OCI-LY3 (cell line): ENCODE data around the gene TMPRSS3.

ENCODE experiments used
- H2AFZ ChIP-seq: fragments of 200-600, 300-600 bp; shearing (Covaris generic); 2 replicates; pipeline ENCODE4 v1.6.0; 2014; ENCODE audit warnings: antibody characterized with exemption, low read depth, low read length
- H3K27ac ChIP-seq: fragments of 200-600, 300-600 bp; sonication (generic); 2 replicates; pipeline ENCODE4 v1.5.1; 2014; ENCODE audit warnings: mild to moderate bottlenecking, low read length, moderate library complexity, mixed read lengths
- H3K27me3 ChIP-seq: fragments of 200-600, 300-600 bp; sonication (generic); 2 replicates; pipeline ENCODE4 v1.6.1; 2014; ENCODE audit warnings: low read depth, low read length, mixed read lengths
- H3K36me3 ChIP-seq: fragments of 200-600, 300-600 bp; sonication (generic); replicated peaks from 2 replicates; pipeline ENCODE3; 2014; ENCODE audit warnings: low read depth, low read length, mixed read lengths
- H3K4me1 ChIP-seq: fragments of 300-600, 200-600 bp; sonication (generic); 2 replicates; pipeline ENCODE4 v1.6.1; 2014; ENCODE audit warnings: low read length, mixed read lengths
- H3K4me2 ChIP-seq: fragments of 200-600, 300-600 bp; sonication (generic); 2 replicates; pipeline ENCODE4 v1.6.1; 2014; ENCODE audit warnings: low read length, mixed read lengths
- H3K4me3 ChIP-seq: fragments of 300-600, 200-600 bp; sonication (generic); 2 replicates; pipeline ENCODE4 v1.5.1; 2014; ENCODE audit warnings: antibody characterized with exemption, mild to moderate bottlenecking, low read length, moderate library complexity
- H3K79me2 ChIP-seq: fragments of 300-600, 200-600 bp; shearing (Covaris generic); 2 replicates; pipeline ENCODE4 v1.6.1; 2014; ENCODE audit warnings: mild to moderate bottlenecking, low read length, mixed read lengths
- H3K9ac ChIP-seq: fragments of 300-600, 200-600 bp; shearing (Covaris generic); 2 replicates; pipeline ENCODE4 v1.6.0; 2014; ENCODE audit warnings: mild to moderate bottlenecking, low read length, moderate library complexity
- H3K9me3 ChIP-seq: fragments of 200-600, 300-600 bp; shearing (Covaris generic); 2 replicates; pipeline ENCODE4 v1.6.1; 2014; ENCODE audit warnings: low read length, mixed read lengths; ENCODE audit not compliant: insufficient read depth
- H4K20me1 ChIP-seq: fragments of 200-600, 300-600 bp; sonication (generic); 2 replicates; pipeline ENCODE4 v1.6.1; 2016; ENCODE audit warnings: low read length, mixed read lengths; ENCODE audit not compliant: insufficient read depth
- EZH2phosphoT487 ChIP-seq: fragments of 200-600 bp; shearing (Covaris generic); IDR thresholded peaks from 2 replicates; pipeline ENCODE4 v1.6.1; 2018; ENCODE audit warnings: antibody characterized with exemption, mixed run types, low read depth
- TF ChIP-seq, protein P1 (sequence below): fragments of 200-600, 300-600 bp; sonication (generic); IDR thresholded peaks from 2 replicates; pipeline ENCODE4 v1.5.1; 2014; ENCODE audit warnings: antibody characterized with exemption, low read length, low read depth

The TMPRSS3 gene

DNA sequence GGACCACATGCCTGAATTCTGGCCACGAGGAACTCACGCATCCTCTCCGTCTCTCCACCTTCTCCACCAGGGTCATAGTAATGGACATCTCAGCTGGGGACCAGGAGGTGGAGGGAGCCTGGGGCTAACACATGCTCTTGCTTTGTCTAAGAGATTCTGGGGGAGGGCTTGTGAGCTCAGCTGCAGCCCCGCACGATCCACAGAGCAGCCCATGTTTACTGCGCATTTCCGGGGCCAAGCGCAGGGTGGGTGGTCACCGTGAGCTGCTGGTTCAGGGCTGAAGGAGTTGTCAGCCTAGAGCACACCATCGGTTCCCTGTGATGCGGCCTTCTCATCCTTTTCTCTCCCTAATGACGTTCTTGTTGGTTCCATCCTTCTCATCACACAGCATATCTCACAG, 37.6 kb downstream of the TMPRSS3 start:
- no peak for TF ChIP-seq EZH2phosphoT487
- Histone ChIP-seq H3K4me3 (no peak overlapping the region), H4K20me1 (no peaks in the 10 kb centered on the region), H3K79me2 (no peaks in the 10 kb centered on the region), H3K27me3 (peaks cover 5% of the 10 kb centered on the region; the same call in 1 of the 2 replicates), H2AFZ (no peak overlapping the region), H3K9ac (no peak overlapping the region), H3K4me1 (peaks cover 8% of the 10 kb centered on the region), H3K36me3 (peaks cover 4% of the 10 kb centered on the region), H3K9me3 (peaks cover 5% of the 10 kb centered on the region; the same call in 1 of the 2 replicates), H3K4me2 (no peak overlapping the region), H3K27ac (no peak overlapping the region)

DNA sequence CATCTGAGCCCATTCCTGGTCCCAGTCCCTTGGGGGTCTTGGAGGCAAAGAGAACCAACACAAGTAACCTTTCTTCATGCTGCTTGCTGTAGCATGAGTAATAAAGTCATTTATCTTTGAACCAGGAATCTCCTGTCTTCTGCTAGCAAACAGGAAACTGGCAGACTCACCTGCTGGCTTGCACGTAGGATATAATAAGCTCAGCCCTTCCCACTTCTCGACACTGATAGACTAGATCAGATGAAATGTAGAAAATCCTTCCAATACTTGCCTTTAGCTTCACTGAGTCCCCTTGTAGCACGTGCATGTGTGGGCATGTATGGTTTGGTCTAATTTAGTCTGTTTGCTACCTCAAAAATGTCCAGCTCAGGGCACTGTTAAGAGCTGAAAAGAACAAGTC, 38.5 kb downstream of the TMPRSS3 start:
- Histone ChIP-seq H3K4me2 (no peak overlapping the region), H3K4me1 (peaks cover 16% of the 10 kb centered on the region), H2AFZ (no peak overlapping the region), H3K9me3 (peaks cover 5% of the 10 kb centered on the region; the same call in 1 of the 2 replicates), H3K4me3 (no peak overlapping the region), H3K79me2 (no peaks in the 10 kb centered on the region), H3K9ac (no peak overlapping the region), H3K27me3 (no peaks in the 10 kb centered on the region; the same call in 1 of the 2 replicates), H3K36me3 (peaks cover 4% of the 10 kb centered on the region), H3K27ac (no peak overlapping the region), H4K20me1 (no peaks in the 10 kb centered on the region)
- no peak for TF ChIP-seq EZH2phosphoT487
- TF ChIP-seq, protein P1, sequence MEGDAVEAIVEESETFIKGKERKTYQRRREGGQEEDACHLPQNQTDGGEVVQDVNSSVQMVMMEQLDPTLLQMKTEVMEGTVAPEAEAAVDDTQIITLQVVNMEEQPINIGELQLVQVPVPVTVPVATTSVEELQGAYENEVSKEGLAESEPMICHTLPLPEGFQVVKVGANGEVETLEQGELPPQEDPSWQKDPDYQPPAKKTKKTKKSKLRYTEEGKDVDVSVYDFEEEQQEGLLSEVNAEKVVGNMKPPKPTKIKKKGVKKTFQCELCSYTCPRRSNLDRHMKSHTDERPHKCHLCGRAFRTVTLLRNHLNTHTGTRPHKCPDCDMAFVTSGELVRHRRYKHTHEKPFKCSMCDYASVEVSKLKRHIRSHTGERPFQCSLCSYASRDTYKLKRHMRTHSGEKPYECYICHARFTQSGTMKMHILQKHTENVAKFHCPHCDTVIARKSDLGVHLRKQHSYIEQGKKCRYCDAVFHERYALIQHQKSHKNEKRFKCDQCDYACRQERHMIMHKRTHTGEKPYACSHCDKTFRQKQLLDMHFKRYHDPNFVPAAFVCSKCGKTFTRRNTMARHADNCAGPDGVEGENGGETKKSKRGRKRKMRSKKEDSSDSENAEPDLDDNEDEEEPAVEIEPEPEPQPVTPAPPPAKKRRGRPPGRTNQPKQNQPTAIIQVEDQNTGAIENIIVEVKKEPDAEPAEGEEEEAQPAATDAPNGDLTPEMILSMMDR: no peak

DNA sequence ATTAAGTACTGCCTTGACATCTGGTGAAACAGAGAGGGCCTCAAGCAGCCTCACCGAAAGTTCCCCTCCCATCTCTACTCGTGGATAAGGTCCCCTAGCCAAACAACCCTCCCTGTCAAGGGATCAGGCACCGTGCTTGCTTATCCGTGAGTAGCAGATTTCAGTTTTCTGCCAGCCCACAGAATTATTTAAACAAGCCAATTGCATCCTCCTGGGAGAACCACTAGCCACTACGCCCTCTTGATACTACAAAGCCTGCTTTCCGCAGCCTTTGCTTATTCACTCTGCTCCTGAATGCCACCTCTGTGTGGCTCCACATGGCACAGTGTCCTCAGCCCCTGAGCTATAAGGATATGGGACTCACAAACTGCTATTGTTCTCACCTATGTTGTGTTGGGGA, 39.2 kb downstream of the TMPRSS3 start:
- Histone ChIP-seq H3K4me2 (no peak overlapping the region), H4K20me1 (no peaks in the 10 kb centered on the region), H3K4me3 (no peak overlapping the region), H3K9me3 (peaks cover 5% of the 10 kb centered on the region; the same call in 1 of the 2 replicates), H3K79me2 (no peaks in the 10 kb centered on the region), H3K27ac (no peak overlapping the region), H3K36me3 (peaks cover 4% of the 10 kb centered on the region), H3K9ac (no peak overlapping the region), H2AFZ (no peak overlapping the region), H3K27me3 (no peaks in the 10 kb centered on the region; the same call in 1 of the 2 replicates), H3K4me1 (peaks cover 16% of the 10 kb centered on the region)
- no peak for TF ChIP-seq EZH2phosphoT487
- TF ChIP-seq, protein P1: no peak

DNA sequence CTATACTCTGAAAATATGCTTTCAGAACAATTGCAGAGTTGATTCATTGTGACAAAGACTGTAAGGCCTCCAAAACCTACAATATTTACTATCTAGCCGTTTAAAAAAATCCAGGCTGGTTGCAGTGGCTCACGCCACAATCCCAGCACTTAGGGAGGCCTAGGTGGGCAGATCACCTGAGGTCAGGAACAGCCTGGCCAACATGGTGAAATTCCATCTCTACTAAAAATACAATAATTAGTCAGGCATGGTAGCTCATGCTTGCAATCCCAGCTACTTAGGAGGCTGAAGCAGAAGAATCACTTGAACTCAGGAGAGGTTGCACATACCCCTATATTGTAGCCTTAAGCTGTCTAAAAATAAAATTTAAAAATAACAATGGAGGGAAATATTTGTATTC, 39.8 kb downstream of the TMPRSS3 start:
- peaks cover 4% of the 10 kb centered on the region for H3K36me3 ChIP-seq
- H2AFZ ChIP-seq: no peak overlapping the region
- H3K79me2 ChIP-seq: no peaks in the 10 kb centered on the region
- TF ChIP-seq, protein P1: no peak
- TF ChIP-seq EZH2phosphoT487: no peak
- no peaks in the 10 kb centered on the region for H4K20me1 ChIP-seq
- H3K4me2 ChIP-seq: no peak overlapping the region
- peaks cover 5% of the 10 kb centered on the region; the same call in 1 of the 2 replicates for H3K9me3 ChIP-seq
- H3K4me3 ChIP-seq: no peak overlapping the region
- H3K27me3 ChIP-seq: no peaks in the 10 kb centered on the region; the same call in 1 of the 2 replicates
- peaks cover 16% of the 10 kb centered on the region for H3K4me1 ChIP-seq
- no peak overlapping the region for H3K9ac ChIP-seq
- H3K27ac ChIP-seq: no peak overlapping the region
